HepG2 (cell line): ENCODE results near the gene TSNAXIP1. TPM values are rescaled to one million over a fixed set of nuclear protein-coding genes. Genes with fewer than 3 reads are reported as not detected.

Experiments used
- FLYWCH1 ChIP-seq: sonication (generic); formaldehyde crosslinking; IDR thresholded peaks from 2 replicates; pipeline ENCODE4 v1.8.1; 2023; ENCODE audit warnings: mild to moderate bottlenecking, missing genetic modification reagents
- GFI1 ChIP-seq: sonication (generic); formaldehyde crosslinking; IDR thresholded peaks from 2 replicates; pipeline ENCODE4 v1.5.0; 2020; ENCODE audit warnings: missing genetic modification reagents, mild to moderate bottlenecking, borderline replicate concordance
- KDM2A ChIP-seq: sonication (generic); formaldehyde crosslinking; IDR thresholded peaks from 2 replicates; pipeline ENCODE4 v1.4.0; 2020; ENCODE audit warnings: low read depth, missing genetic modification reagents, borderline replicate concordance
- MTA3 ChIP-seq: sonication (generic); formaldehyde crosslinking; IDR thresholded peaks from 2 replicates; pipeline ENCODE4 v1.4.0; 2020; ENCODE audit warnings: missing genetic modification reagents
- NCOA2 ChIP-seq: sonication (generic); formaldehyde crosslinking; IDR thresholded peaks from 2 replicates; pipeline ENCODE4 v1.8.0; 2022; ENCODE audit warnings: inconsistent platforms
- PCBP1 ChIP-seq: fragments of 200-400 bp; formaldehyde crosslinking; IDR thresholded peaks from 2 replicates; pipeline ENCODE4 v1.6.1; 2017; ENCODE audit warnings: mild to moderate bottlenecking, low read depth, low read length, borderline replicate concordance
- RORA ChIP-seq: sonication (generic); formaldehyde crosslinking; IDR thresholded peaks from 2 replicates; pipeline ENCODE4 v1.5.0; 2020; ENCODE audit warnings: mild to moderate bottlenecking, missing genetic modification reagents, moderate library complexity
- SP2 ChIP-seq: sonication (generic); formaldehyde crosslinking; IDR thresholded peaks from 2 replicates; pipeline ENCODE4 v1.5.1; 2020; ENCODE audit warnings: mild to moderate bottlenecking, missing genetic modification reagents
- SSRP1 ChIP-seq: IDR thresholded peaks from 2 replicates; pipeline ENCODE4 v1.6.1; 2016; ENCODE audit warnings: control low read depth
- ZNF264 ChIP-seq: sonication (generic); formaldehyde crosslinking; IDR thresholded peaks from 2 replicates; pipeline ENCODE4 v1.4.0; 2020; ENCODE audit warnings: missing genetic modification reagents
- ZNF3 ChIP-seq: IDR thresholded peaks from 2 replicates; pipeline ENCODE4 v1.7.0; 2017; ENCODE audit warnings: inconsistent platforms
- ZNF317 ChIP-seq: sonication (generic); formaldehyde crosslinking; IDR thresholded peaks from 2 replicates; pipeline ENCODE4 v1.5.0; 2020; ENCODE audit warnings: mild to moderate bottlenecking, missing genetic modification reagents
- ZNF570 ChIP-seq: sonication (generic); formaldehyde crosslinking; IDR thresholded peaks from 2 replicates; pipeline ENCODE4 v1.4.0; 2020; ENCODE audit warnings: mild to moderate bottlenecking, missing genetic modification reagents, borderline replicate concordance
- ZNF790 ChIP-seq: sonication (generic); formaldehyde crosslinking; IDR thresholded peaks from 2 replicates; pipeline ENCODE4 v1.8.0; 2022; ENCODE audit warnings: missing genetic modification reagents, mild to moderate bottlenecking, borderline replicate concordance
- ZNF891 ChIP-seq: sonication (generic); formaldehyde crosslinking; IDR thresholded peaks from 2 replicates; pipeline ENCODE4 v1.5.0; 2020; ENCODE audit warnings: mild to moderate bottlenecking, missing genetic modification reagents
- polyA plus RNA-seq, 8 experiments: library from polyadenylated mRNA; depleted of rRNA in 3 of 8; stranded (reverse) in 7 of 8; unstranded in 1 of 8; fragments of >200 nt; fragmentation: Illumina TruSeq in 4 of 8; extraction: Trizol in 4 of 8; gene quantifications; 2 replicates each; pipeline versions ENCODE4 v1.2.1 to v1.2.3, GENCODE V29; 2011 to 2016; ENCODE audit warnings: low read depth in 4 of 8, missing spikeins in 1 of 8, mixed read lengths in 1 of 8; ENCODE audit not compliant: insufficient read depth in 1 of 8
- total RNA-seq, 5 experiments: library from RNA; depleted of rRNA; stranded (reverse); fragments of >200 nt; fragmentation: Illumina TruSeq; extraction: Trizol; gene quantifications; 2 replicates each; pipeline ENCODE4 v1.2.3, GENCODE V29; 2016; ENCODE audit warnings: low read depth in 1 of 5
- TF ChIP-seq, protein P1 (sequence below): sonication (generic); formaldehyde crosslinking; IDR thresholded peaks from 2 replicates; pipeline ENCODE4 v1.9.0; 2021; ENCODE audit warnings: missing genetic modification reagents, borderline replicate concordance
- TF ChIP-seq, protein P2 (sequence below), 2 experiments: sonication (generic) in 1 of 2; formaldehyde crosslinking in 1 of 2; IDR thresholded peaks; 2 replicates each; pipeline versions ENCODE4 v1.6.1 to v1.9.0; 2014 to 2022; ENCODE audit warnings: antibody characterized with exemption in 1 of 2, borderline replicate concordance in 1 of 2, inconsistent platforms in 1 of 2, low read depth in 1 of 2, missing genetic modification reagents in 1 of 2

TSNAXIP1 gene
- total and polyA plus RNA-seq, 2 of the 13 experiments (the other 11 are each of a cell fraction or from before 2014, with no cell fraction given) = 0.37 to 0.86 TPM

DNA sequence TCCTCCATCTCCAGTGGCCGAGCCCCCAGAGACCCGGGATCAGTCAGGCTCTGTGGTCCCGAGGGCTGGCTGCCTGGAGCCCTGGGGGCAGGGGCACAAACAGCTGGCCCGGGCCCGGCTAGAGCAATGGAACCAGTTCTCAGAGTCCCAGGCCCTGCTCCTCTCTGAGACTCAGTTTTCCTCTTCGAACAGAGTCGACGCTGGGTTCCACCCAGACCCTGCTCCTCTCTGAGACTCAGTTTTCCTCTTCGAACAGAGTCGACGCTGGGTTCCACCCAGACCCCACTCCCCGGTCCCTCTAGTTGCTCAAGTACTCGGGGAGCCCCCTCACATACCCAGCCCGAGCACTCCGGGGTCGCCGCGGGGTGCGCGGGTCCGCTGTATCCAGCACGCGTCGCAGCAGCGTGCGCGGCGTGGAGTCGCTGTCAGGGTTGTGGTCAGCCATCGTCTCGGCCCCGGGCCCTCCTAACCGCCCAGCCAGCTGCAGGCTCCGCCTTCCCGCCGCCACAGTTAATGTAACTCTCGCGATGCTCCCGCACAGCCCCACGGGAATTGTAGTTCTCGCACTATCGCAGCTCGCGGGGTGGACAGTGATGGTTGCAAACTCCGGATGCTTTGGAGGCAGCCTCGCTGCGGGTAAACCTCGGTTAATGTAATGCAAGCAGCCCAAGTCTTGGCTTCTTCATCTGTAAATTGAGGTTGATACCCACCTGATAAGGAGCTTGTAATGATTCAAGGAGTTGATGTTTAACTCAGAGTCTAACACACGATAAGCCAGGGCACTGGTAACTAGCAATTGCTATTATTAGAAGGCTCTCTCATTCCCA lies 26.9 kb downstream of the TSNAXIP1 start (continued):
- TF ChIP-seq ZNF317 (CRISPR knock-in tag) (no peak; the same call in 1 of the 2 replicates), ZNF891 (peak; percentile 76; the same call in 1 of the 2 replicates), ZNF570 (CRISPR knock-in tag) (no peak), ZNF3 (CRISPR knock-in tag) (no peak), KDM2A (CRISPR knock-in tag) (peak; percentile 91), MTA3 (CRISPR knock-in tag) (no peak), RORA (no peak), ZNF790 (CRISPR knock-in tag) (no peak; the same call in 1 of the 2 replicates), SP2 (CRISPR knock-in tag) (no peak), GFI1 (CRISPR knock-in tag) (peak; percentile 45; the same call in 1 of the 2 replicates), FLYWCH1 (CRISPR knock-in tag) (no peak), ZNF264 (CRISPR knock-in tag) (peak; percentile 71), PCBP1 (no peak), NCOA2 (peak; percentile 48), SSRP1 (no peak; the same call in 1 of the 2 replicates)
- TF ChIP-seq, protein P1, sequence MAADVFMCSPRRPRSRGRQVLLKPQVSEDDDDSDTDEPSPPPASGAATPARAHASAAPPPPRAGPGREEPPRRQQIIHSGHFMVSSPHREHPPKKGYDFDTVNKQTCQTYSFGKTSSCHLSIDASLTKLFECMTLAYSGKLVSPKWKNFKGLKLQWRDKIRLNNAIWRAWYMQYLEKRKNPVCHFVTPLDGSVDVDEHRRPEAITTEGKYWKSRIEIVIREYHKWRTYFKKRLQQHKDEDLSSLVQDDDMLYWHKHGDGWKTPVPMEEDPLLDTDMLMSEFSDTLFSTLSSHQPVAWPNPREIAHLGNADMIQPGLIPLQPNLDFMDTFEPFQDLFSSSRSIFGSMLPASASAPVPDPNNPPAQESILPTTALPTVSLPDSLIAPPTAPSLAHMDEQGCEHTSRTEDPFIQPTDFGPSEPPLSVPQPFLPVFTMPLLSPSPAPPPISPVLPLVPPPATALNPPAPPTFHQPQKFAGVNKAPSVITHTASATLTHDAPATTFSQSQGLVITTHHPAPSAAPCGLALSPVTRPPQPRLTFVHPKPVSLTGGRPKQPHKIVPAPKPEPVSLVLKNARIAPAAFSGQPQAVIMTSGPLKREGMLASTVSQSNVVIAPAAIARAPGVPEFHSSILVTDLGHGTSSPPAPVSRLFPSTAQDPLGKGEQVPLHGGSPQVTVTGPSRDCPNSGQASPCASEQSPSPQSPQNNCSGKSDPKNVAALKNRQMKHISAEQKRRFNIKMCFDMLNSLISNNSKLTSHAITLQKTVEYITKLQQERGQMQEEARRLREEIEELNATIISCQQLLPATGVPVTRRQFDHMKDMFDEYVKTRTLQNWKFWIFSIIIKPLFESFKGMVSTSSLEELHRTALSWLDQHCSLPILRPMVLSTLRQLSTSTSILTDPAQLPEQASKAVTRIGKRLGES = peak; percentile 26; the same call in 1 of the 2 replicates
- TF ChIP-seq, protein P2, sequence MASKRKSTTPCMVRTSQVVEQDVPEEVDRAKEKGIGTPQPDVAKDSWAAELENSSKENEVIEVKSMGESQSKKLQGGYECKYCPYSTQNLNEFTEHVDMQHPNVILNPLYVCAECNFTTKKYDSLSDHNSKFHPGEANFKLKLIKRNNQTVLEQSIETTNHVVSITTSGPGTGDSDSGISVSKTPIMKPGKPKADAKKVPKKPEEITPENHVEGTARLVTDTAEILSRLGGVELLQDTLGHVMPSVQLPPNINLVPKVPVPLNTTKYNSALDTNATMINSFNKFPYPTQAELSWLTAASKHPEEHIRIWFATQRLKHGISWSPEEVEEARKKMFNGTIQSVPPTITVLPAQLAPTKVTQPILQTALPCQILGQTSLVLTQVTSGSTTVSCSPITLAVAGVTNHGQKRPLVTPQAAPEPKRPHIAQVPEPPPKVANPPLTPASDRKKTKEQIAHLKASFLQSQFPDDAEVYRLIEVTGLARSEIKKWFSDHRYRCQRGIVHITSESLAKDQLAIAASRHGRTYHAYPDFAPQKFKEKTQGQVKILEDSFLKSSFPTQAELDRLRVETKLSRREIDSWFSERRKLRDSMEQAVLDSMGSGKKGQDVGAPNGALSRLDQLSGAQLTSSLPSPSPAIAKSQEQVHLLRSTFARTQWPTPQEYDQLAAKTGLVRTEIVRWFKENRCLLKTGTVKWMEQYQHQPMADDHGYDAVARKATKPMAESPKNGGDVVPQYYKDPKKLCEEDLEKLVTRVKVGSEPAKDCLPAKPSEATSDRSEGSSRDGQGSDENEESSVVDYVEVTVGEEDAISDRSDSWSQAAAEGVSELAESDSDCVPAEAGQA (IDR thresholded peaks at IDR 0.05; ENCODE audit: low read depth) = peak; percentile 78
- TF ChIP-seq, protein P2 (CRISPR knock-in tag; IDR thresholded peaks at IDR 0.05; ENCODE audit: borderline replicate concordance) = 0 out of 2 replicates have a peak, but pooled peaks have one; percentile 75
